ENCODE data around the gene CACNA2D1. TPM values are rescaled to one million over a fixed set of nuclear protein-coding genes. Genes with fewer than 3 reads are reported as not detected.

The CACNA2D1 gene
- total RNA-seq, 1 donor from 2014 or later, result 1.5 TPM

DNA sequence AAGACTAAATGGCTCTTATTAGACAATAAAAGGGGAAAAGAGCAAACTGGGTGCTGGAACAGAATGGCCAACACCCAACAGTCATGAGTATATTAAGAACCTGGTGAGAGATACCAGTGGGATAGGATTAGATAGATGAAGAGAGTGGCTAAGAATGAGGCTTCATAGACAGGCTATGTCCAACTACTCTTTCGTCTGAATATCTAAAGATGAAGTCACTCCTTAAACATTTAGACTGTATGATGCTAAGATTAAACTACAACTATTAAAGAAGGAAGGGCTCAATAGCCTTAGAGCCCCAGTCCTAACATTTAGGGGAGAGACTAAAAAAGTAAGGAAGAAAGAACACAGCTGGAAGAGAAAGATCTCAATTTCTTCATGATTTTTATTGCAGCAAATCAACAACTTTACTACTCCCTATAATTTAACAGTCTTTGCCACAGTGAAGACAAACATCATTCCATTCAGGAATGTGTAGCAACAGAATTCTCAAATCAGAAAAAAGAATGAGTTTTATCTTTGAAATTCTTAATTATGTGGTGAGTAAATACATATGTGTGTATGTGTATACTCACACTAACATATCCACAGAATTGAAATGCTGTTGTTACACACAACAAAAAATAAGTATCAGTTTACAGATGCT, 45.6 kb downstream of the CACNA2D1 start:
- Mint-ChIP-seq H3K27ac (no peak overlapping the region), H3K36me3 (peaks cover 2% of the 10 kb centered on the region), H3K9me3 (peaks cover 3% of the 10 kb centered on the region), H3K27me3 (ENCODE audit: insufficient read depth, low read depth) (no peaks in the 10 kb centered on the region), H3K4me3 (no peak overlapping the region), H3K4me1 (no peaks in the 10 kb centered on the region)
- no peak overlapping the region for H2AFZ ChIP-seq (replicated peaks)
- no peak overlapping the region for H3K9ac ChIP-seq
- H3K27ac ChIP-seq, result no peak overlapping the region
- no peaks in the 10 kb centered on the region for H4K20me1 ChIP-seq (ENCODE audit: low read depth)
- H3K4me3 ChIP-seq, result no peak overlapping the region
- no peak for DNase-seq (ENCODE audit: low spot score)
- H3K79me2 ChIP-seq (ENCODE audit: low read depth), result no peaks in the 10 kb centered on the region
- TF ChIP-seq, protein P1, sequence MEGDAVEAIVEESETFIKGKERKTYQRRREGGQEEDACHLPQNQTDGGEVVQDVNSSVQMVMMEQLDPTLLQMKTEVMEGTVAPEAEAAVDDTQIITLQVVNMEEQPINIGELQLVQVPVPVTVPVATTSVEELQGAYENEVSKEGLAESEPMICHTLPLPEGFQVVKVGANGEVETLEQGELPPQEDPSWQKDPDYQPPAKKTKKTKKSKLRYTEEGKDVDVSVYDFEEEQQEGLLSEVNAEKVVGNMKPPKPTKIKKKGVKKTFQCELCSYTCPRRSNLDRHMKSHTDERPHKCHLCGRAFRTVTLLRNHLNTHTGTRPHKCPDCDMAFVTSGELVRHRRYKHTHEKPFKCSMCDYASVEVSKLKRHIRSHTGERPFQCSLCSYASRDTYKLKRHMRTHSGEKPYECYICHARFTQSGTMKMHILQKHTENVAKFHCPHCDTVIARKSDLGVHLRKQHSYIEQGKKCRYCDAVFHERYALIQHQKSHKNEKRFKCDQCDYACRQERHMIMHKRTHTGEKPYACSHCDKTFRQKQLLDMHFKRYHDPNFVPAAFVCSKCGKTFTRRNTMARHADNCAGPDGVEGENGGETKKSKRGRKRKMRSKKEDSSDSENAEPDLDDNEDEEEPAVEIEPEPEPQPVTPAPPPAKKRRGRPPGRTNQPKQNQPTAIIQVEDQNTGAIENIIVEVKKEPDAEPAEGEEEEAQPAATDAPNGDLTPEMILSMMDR (IDR thresholded peaks at IDR 0.05), result no peak
- TF ChIP-seq EZH2phosphoT487 (IDR thresholded peaks at IDR 0.05) (no peak), EZH2 (IDR thresholded peaks at IDR 0.05) (no peak)
- H3K36me3 ChIP-seq, result no peaks in the 10 kb centered on the region
- H3K4me1 ChIP-seq, result no peaks in the 10 kb centered on the region
- no peaks in the 10 kb centered on the region for H3F3A ChIP-seq (ENCODE audit: low read depth)
- no peaks in the 10 kb centered on the region for H3K9me3 ChIP-seq (ENCODE audit: low read depth)
- H3K4me2 ChIP-seq, result no peak overlapping the region
- H3K27me3 ChIP-seq, result no peaks in the 10 kb centered on the region

- no peaks in the 10 kb centered on the region for H4K20me1 ChIP-seq (ENCODE audit: low read depth)
- peaks cover 3% of the 10 kb centered on the region for H3K9me3 Mint-ChIP-seq
Measured at GRCh38 chr7:82396343-82396742, 47.2 kb downstream of the CACNA2D1 start.

DNA sequence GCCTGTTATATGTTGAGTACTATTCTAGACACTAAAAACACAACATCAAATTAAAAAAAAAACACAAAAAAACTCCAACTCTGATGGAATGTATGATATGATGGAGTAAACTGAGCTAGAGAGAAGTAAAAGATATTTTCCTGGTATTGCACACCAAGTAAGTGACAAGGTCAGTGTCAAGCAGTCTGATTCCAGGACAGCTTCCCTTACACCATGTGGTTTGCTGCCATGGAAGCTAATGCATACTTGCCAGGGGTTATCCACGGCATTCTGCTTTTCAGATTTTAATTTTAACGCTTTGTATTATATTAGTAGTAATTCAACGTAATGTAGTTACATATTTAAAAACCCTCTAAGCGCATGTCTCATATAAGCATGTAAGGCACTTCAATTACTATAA, 48.4 kb downstream of the CACNA2D1 start:
- H3K4me1 ChIP-seq, result peaks cover 19% of the 10 kb centered on the region
- no peak overlapping the region for H3K27ac Mint-ChIP-seq
- no peak overlapping the region for H3K4me3 Mint-ChIP-seq
- no peak for TF ChIP-seq EZH2 (IDR thresholded peaks at IDR 0.05)
- TF ChIP-seq EZH2phosphoT487 (IDR thresholded peaks at IDR 0.05), result no peak
- TF ChIP-seq, protein P1 (IDR thresholded peaks at IDR 0.05), result no peak
- no peak overlapping the region for H3K27ac ChIP-seq
- no peaks in the 10 kb centered on the region for H3K27me3 ChIP-seq
- no peak for DNase-seq (ENCODE audit: low spot score)
- no peak overlapping the region for H3K4me2 ChIP-seq
- H2AFZ ChIP-seq (replicated peaks), result no peak overlapping the region
- no peaks in the 10 kb centered on the region for H3K79me2 ChIP-seq (ENCODE audit: low read depth)
- peaks cover 6% of the 10 kb centered on the region for H3K4me1 Mint-ChIP-seq
- peaks cover 2% of the 10 kb centered on the region for H3K36me3 Mint-ChIP-seq
- peaks cover 3% of the 10 kb centered on the region for H3K9me3 Mint-ChIP-seq
- peaks cover 2% of the 10 kb centered on the region for H3K27me3 Mint-ChIP-seq (ENCODE audit: insufficient read depth, low read depth)
- H3K4me3 ChIP-seq, result no peak overlapping the region
- H3K36me3 ChIP-seq, result no peaks in the 10 kb centered on the region
- H3K9ac ChIP-seq, result no peak overlapping the region
- no peaks in the 10 kb centered on the region for H4K20me1 ChIP-seq (ENCODE audit: low read depth)
- no peaks in the 10 kb centered on the region for H3K9me3 ChIP-seq (ENCODE audit: low read depth)
- H3F3A ChIP-seq (ENCODE audit: low read depth), result peaks cover 19% of the 10 kb centered on the region

More at GRCh38 chr7:82396343-82396742, 47.2 kb downstream of the CACNA2D1 start:
- no peak overlapping the region for H3K9ac ChIP-seq
- H3F3A ChIP-seq (ENCODE audit: low read depth), result peaks cover 14% of the 10 kb centered on the region
- H3K27ac ChIP-seq, result no peak overlapping the region
- Mint-ChIP-seq H3K36me3 (peaks cover 2% of the 10 kb centered on the region), H3K27ac (no peak overlapping the region), H3K4me1 (peaks cover 6% of the 10 kb centered on the region), H3K27me3 (ENCODE audit: insufficient read depth, low read depth) (no peaks in the 10 kb centered on the region), H3K4me3 (no peak overlapping the region)
- no peak overlapping the region for H3K4me3 ChIP-seq
- H3K9me3 ChIP-seq (ENCODE audit: low read depth), result no peaks in the 10 kb centered on the region
- H2AFZ ChIP-seq (replicated peaks), result no peak overlapping the region
- H3K36me3 ChIP-seq, result no peaks in the 10 kb centered on the region
- TF ChIP-seq EZH2phosphoT487 (IDR thresholded peaks at IDR 0.05), result no peak
- no peak for TF ChIP-seq EZH2 (IDR thresholded peaks at IDR 0.05)
- TF ChIP-seq, protein P1 (IDR thresholded peaks at IDR 0.05), result no peak
- H3K27me3 ChIP-seq, result no peaks in the 10 kb centered on the region
- H3K4me1 ChIP-seq, result peaks cover 9% of the 10 kb centered on the region
- H3K4me2 ChIP-seq, result no peak overlapping the region
- DNase-seq (ENCODE audit: low spot score), result no peak
- no peaks in the 10 kb centered on the region for H3K79me2 ChIP-seq (ENCODE audit: low read depth)

Measured in neural progenitor cell (in vitro differentiated cells).